IPS-NIHi7 (cell line): ENCODE data around the gene RABEP1.

Source experiments
- DNase-seq: peaks from one replicate; pipeline ENCODE4 v3.0.0; 2012; ENCODE audit warnings: mixed read lengths; ENCODE audit errors: extremely low spot score

The RABEP1 gene

GRCh38 chr17:5272322-5272721 lies 9.8 kb upstream of the RABEP1 start:
- no peak for DNase-seq

GRCh38 chr17:5282642-5283217 lies 646 bp downstream of the RABEP1 start:
- DNase-seq: no peak

- DNase-seq: no peak
Measured at GRCh38 chr17:5283571-5284315, 1.7 kb downstream of the RABEP1 start.

- DNase-seq: no peak
Measured at GRCh38 chr17:5284681-5285080, 2.6 kb downstream of the RABEP1 start.

GRCh38 chr17:5286846-5287245 lies 4.8 kb downstream of the RABEP1 start:
- DNase-seq: no peak

- DNase-seq: no peak
Measured at GRCh38 chr17:5291683-5292350, 9.7 kb downstream of the RABEP1 start.

GRCh38 chr17:5297245-5297644 lies 15.2 kb downstream of the RABEP1 start:
- no peak for DNase-seq

- no peak for DNase-seq
Measured at GRCh38 chr17:5299383-5299782, 17.3 kb downstream of the RABEP1 start.

GRCh38 chr17:5304636-5305035 lies 22.6 kb downstream of the RABEP1 start:
- DNase-seq: no peak

- DNase-seq: no peak
Measured at GRCh38 chr17:5309851-5310250, 27.8 kb downstream of the RABEP1 start.

- no peak for DNase-seq
Measured at GRCh38 chr17:5325851-5326250, 43.8 kb downstream of the RABEP1 start.

- DNase-seq: no peak
Measured at GRCh38 chr17:5329784-5330557, 47.9 kb downstream of the RABEP1 start.

- no peak for DNase-seq
Measured at GRCh38 chr17:5330981-5331380, 48.9 kb downstream of the RABEP1 start.

GRCh38 chr17:5331506-5331905 lies 49.4 kb downstream of the RABEP1 start:
- DNase-seq: no peak

GRCh38 chr17:5344914-5345313 lies 62.8 kb downstream of the RABEP1 start:
- no peak for DNase-seq

- DNase-seq: no peak
Measured at GRCh38 chr17:5352681-5353289, 70.7 kb downstream of the RABEP1 start.

GRCh38 chr17:5354310-5354709 lies 72.2 kb downstream of the RABEP1 start:
- DNase-seq: no peak

- no peak for DNase-seq
Measured at GRCh38 chr17:5354886-5355415, 72.9 kb downstream of the RABEP1 start.

GRCh38 chr17:5355421-5356129 lies 73.5 kb downstream of the RABEP1 start:
- no peak for DNase-seq

- peak; percentile 45 for DNase-seq
Measured at GRCh38 chr17:5361426-5361825, 79.3 kb downstream of the RABEP1 start.
